Urothelium cell line (cell line): ENCODE data around the gene LMAN2.
"Not testable (repeated sequence)": the region's sequence is repeated elsewhere in the genome, so short reads cannot be mapped to it uniquely, and the experiment has no call there.

Source experiments
- DNase-seq: peaks from one replicate; pipeline ENCODE4 v3.0.0; 2011; ENCODE audit warnings: low spot score, mixed read lengths
- FAIRE-seq: peaks from 2 replicates; lab custom pipeline; 2011; peaks lifted over from hg19 to GRCh38; lab: Jason Lieb, UNC

The LMAN2 gene

GRCh38 chr5:177308740-177309139 is 42.7 kb downstream of the LMAN2 start:
- DNase-seq, result no peak
- no peak for FAIRE-seq

GRCh38 chr5:177307544-177308363 is 43.7 kb downstream of the LMAN2 start:
- no peak for DNase-seq
- FAIRE-seq, result no peak

- DNase-seq, result no peak
Observed at GRCh38 chr5:177306674-177307543, 44.6 kb downstream of the LMAN2 start.

GRCh38 chr5:177306103-177306640 is 45.3 kb downstream of the LMAN2 start:
- not testable (repeated sequence) for DNase-seq, FAIRE-seq

More at GRCh38 chr5:177306674-177307543, 44.6 kb downstream of the LMAN2 start:
- no peak for FAIRE-seq

GRCh38 chr5:177304392-177305119 is 46.9 kb downstream of the LMAN2 start:
- FAIRE-seq (no peak), DNase-seq (no peak)

- no peak for DNase-seq
- FAIRE-seq, result no peak
Observed at GRCh38 chr5:177303925-177304391, 47.5 kb downstream of the LMAN2 start.

GRCh38 chr5:177303121-177303924 is 48.1 kb downstream of the LMAN2 start, which contains the start of the genes PRELID1 and RAB24:
Gene PRELID1, plus strand, starts transcription at chr5:177303799. Its CDS starts 187 bp downstream, at chr5:177303986.
Gene RAB24, minus strand, starts transcription at chr5:177303719. Its CDS starts 431 bp downstream, at chr5:177303288.
- no peak for FAIRE-seq
- peak; percentile 93 for DNase-seq

GRCh38 chr5:177302354-177303110 is 48.9 kb downstream of the LMAN2 start:
- FAIRE-seq, result no peak
- no peak for DNase-seq

- DNase-seq, result no peak
- no peak for FAIRE-seq
Observed at GRCh38 chr5:177301503-177302165, 49.8 kb downstream of the LMAN2 start.

GRCh38 chr5:177300951-177301350 is 50.5 kb downstream of the LMAN2 start:
- FAIRE-seq (no peak), DNase-seq (no peak)

GRCh38 chr5:177300236-177300880 is 51.1 kb downstream of the LMAN2 start:
- FAIRE-seq, result no peak
- DNase-seq, result no peak

- DNase-seq, result no peak
- FAIRE-seq, result no peak
Observed at GRCh38 chr5:177299697-177300096, 51.8 kb downstream of the LMAN2 start.

GRCh38 chr5:177297922-177298321 is 53.5 kb downstream of the LMAN2 start:
- FAIRE-seq (no peak), DNase-seq (no peak)

- no peak for DNase-seq
- no peak for FAIRE-seq
Observed at GRCh38 chr5:177296581-177296980, 54.9 kb downstream of the LMAN2 start.

GRCh38 chr5:177295924-177296323 is 55.5 kb downstream of the LMAN2 start:
- FAIRE-seq, result no peak
- no peak for DNase-seq

- FAIRE-seq, result no peak
- no peak for DNase-seq
Observed at GRCh38 chr5:177294632-177295031, 56.8 kb downstream of the LMAN2 start.

- FAIRE-seq (no peak), DNase-seq (no peak)
Observed at GRCh38 chr5:177293819-177294581, 57.5 kb downstream of the LMAN2 start.
